Measurements from ENCODE around the gene PTDSS2. TPM values are rescaled to one million over a fixed set of nuclear protein-coding genes. Genes with fewer than 3 reads are reported as not detected.

The PTDSS2 gene
- total and polyA plus RNA-seq, 10 of the 15 experiments (the other 5 are each of a cell fraction or from before 2014, with no cell fraction given) = 0.39 to 21.1 (median 10.8) TPM

DNA sequence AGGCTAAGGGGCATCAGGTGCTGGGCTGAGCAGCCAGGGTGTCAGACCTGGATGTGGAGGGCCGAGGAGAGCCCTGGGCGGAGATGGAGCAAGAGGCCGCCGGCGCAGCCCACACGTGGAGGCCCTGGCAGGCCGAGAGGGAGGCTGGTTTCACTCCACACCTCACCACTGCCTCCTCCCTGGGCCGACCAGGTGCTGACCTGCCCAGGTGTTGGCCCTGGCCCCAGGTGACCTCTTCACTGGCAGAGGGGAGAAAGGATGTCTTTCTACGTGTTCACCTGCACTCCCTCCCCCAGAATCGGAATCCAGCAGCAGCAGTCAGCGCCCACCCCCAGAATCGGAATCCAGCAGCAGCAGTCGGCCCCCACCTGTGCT lies 9.0 kb upstream of the PTDSS2 start:
- peak overlapping the region; percentile 86 for H3K4me2 ChIP-seq (ENCODE audit: control insufficient read depth, insufficient read depth)
- ChIA-PET POLR2A (interaction anchor here (0.8 to 1.5 kb wide), 2 partner anchors 16 to 232 kb away, joined by 3 read pairs; no protein-coding TSS in a partner anchor), CTCF (interaction anchor here (1.3 to 4.9 kb wide), 2 partner anchors 8 to 76 kb away, joined by 4 to 34 read pairs; partner anchors contain the start of gene PTDSS2), RAD21 (ENCODE audit: unreplicated experiment) (interaction anchor here (0.9 to 1.1 kb wide), 2 partner anchors 9 to 34 kb away, joined by 3 read pairs; partner anchors contain the start of gene PTDSS2), SMC1A (ENCODE audit: uncharacterized antibody, unreplicated experiment) (interaction anchor here (0.9 kb wide), 1 partner anchor 34 kb away, joined by 3 read pairs; no protein-coding TSS in a partner anchor)
- DNase-seq (ENCODE audit: low read depth, low spot score) = no peak
- no peaks in the 10 kb centered on the region; a peak in 1 of 4 replicates for H3K36me3 ChIP-seq (ENCODE audit: control insufficient read depth in 2 of 2, insufficient read depth in 2 of 2, low read length in 1 of 2)
- TF ChIP-seq ZBED1 (IDR thresholded peaks at IDR 0.05; ENCODE audit: borderline replicate concordance) = no peak
- no peak for TF ChIP-seq ETV6 (conservative IDR thresholded peaks at IDR 0.05 in 1 of 2, IDR thresholded peaks at IDR 0.05 in 1 of 2; ENCODE audit: borderline replicate concordance in 1 of 2, low read depth in 1 of 2)
- TF ChIP-seq, protein P1, sequence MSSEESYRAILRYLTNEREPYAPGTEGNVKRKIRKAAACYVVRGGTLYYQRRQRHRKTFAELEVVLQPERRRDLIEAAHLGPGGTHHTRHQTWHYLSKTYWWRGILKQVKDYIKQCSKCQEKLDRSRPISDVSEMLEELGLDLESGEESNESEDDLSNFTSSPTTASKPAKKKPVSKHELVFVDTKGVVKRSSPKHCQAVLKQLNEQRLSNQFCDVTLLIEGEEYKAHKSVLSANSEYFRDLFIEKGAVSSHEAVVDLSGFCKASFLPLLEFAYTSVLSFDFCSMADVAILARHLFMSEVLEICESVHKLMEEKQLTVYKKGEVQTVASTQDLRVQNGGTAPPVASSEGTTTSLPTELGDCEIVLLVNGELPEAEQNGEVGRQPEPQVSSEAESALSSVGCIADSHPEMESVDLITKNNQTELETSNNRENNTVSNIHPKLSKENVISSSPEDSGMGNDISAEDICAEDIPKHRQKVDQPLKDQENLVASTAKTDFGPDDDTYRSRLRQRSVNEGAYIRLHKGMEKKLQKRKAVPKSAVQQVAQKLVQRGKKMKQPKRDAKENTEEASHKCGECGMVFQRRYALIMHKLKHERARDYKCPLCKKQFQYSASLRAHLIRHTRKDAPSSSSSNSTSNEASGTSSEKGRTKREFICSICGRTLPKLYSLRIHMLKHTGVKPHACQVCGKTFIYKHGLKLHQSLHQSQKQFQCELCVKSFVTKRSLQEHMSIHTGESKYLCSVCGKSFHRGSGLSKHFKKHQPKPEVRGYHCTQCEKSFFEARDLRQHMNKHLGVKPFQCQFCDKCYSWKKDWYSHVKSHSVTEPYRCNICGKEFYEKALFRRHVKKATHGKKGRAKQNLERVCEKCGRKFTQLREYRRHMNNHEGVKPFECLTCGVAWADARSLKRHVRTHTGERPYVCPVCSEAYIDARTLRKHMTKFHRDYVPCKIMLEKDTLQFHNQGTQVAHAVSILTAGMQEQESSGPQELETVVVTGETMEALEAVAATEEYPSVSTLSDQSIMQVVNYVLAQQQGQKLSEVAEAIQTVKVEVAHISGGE (CRISPR knock-in tag; IDR thresholded peaks at IDR 0.05) = no peak
- no peak for TF ChIP-seq POLR2AphosphoS5 (IDR thresholded peaks at IDR 0.05; ENCODE audit: low read length)
- no peak for TF ChIP-seq GABPA (IDR thresholded peaks at IDR 0.05; ENCODE audit: low read depth)
- TF ChIP-seq CREM (IDR thresholded peaks at IDR 0.05; ENCODE audit: low read depth) = no peak
- TF ChIP-seq, protein P2, sequence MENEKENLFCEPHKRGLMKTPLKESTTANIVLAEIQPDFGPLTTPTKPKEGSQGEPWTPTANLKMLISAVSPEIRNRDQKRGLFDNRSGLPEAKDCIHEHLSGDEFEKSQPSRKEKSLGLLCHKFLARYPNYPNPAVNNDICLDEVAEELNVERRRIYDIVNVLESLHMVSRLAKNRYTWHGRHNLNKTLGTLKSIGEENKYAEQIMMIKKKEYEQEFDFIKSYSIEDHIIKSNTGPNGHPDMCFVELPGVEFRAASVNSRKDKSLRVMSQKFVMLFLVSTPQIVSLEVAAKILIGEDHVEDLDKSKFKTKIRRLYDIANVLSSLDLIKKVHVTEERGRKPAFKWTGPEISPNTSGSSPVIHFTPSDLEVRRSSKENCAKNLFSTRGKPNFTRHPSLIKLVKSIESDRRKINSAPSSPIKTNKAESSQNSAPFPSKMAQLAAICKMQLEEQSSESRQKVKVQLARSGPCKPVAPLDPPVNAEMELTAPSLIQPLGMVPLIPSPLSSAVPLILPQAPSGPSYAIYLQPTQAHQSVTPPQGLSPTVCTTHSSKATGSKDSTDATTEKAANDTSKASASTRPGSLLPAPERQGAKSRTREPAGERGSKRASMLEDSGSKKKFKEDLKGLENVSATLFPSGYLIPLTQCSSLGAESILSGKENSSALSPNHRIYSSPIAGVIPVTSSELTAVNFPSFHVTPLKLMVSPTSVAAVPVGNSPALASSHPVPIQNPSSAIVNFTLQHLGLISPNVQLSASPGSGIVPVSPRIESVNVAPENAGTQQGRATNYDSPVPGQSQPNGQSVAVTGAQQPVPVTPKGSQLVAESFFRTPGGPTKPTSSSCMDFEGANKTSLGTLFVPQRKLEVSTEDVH (IDR thresholded peaks at IDR 0.05; ENCODE audit: low read depth, partially characterized antibody) = no peak
- no peak for TF ChIP-seq BMI1 (IDR thresholded peaks at IDR 0.05; ENCODE audit: borderline replicate concordance)
- TF ChIP-seq CBFB (IDR thresholded peaks at IDR 0.05; ENCODE audit: low read depth) = no peak
- TF ChIP-seq HDGF (IDR thresholded peaks at IDR 0.05) = no peak
- TF ChIP-seq, protein P3, sequence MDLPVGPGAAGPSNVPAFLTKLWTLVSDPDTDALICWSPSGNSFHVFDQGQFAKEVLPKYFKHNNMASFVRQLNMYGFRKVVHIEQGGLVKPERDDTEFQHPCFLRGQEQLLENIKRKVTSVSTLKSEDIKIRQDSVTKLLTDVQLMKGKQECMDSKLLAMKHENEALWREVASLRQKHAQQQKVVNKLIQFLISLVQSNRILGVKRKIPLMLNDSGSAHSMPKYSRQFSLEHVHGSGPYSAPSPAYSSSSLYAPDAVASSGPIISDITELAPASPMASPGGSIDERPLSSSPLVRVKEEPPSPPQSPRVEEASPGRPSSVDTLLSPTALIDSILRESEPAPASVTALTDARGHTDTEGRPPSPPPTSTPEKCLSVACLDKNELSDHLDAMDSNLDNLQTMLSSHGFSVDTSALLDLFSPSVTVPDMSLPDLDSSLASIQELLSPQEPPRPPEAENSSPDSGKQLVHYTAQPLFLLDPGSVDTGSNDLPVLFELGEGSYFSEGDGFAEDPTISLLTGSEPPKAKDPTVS (IDR thresholded peaks at IDR 0.05; ENCODE audit: low read depth, low read length) = no peak
- no peak for TF ChIP-seq POU2F2 (IDR thresholded peaks at IDR 0.05; ENCODE audit: borderline replicate concordance, low read depth, low read length)
- TF ChIP-seq CHD2 (IDR thresholded peaks at IDR 0.05; ENCODE audit: borderline replicate concordance, low read depth, low read length) = no peak
- no peak for TF ChIP-seq SRF (IDR thresholded peaks at IDR 0.05; ENCODE audit: low read depth in 2 of 2, low read length in 2 of 2)
- no peak for ATAC-seq
- in situ Hi-C loops (cut with MboI) (no loop called here), intact Hi-C loops (cut with micrococcal nuclease; ENCODE audit: unreplicated experiment) (loop anchor here (10.0 kb wide), 2 partner anchors 136 to 236 kb away; partner anchors contain the start of genes BET1L, IFITM2 and RIC8A)
- peak overlapping the region; percentile 70 for H3K9ac ChIP-seq (ENCODE audit: control insufficient read depth, insufficient read depth, low read length)
- 73% methylated on average over 13 of the region's 13 CpGs for WGBS (ENCODE audit: insufficient coverage, insufficient replicate concordance, low lambda C conversion rate, missing lambda C conversion rate)
- peaks cover 10% of the 10 kb centered on the region for H3K79me2 ChIP-seq (ENCODE audit: control insufficient read depth, insufficient read depth, low read length)
- H4K20me1 ChIP-seq (ENCODE audit: control insufficient read depth, insufficient read depth) = no peaks in the 10 kb centered on the region
- H3K27ac ChIP-seq (ENCODE audit: control insufficient read depth, insufficient read depth) = no peak overlapping the region; the same call in 1 of the 2 replicates
- H2AFZ ChIP-seq (ENCODE audit: control insufficient read depth, low read depth, low read length) = no peak overlapping the region
- H3K9me3 ChIP-seq (replicated peaks; ENCODE audit: control insufficient read depth, insufficient read depth, low read length) = no peaks in the 10 kb centered on the region
- H3K4me1 ChIP-seq (ENCODE audit: control insufficient read depth, insufficient read depth, low read length) = peaks cover 12% of the 10 kb centered on the region
- no TSS peak for BruUV-seq (replicated peaks)
- H3K27me3 ChIP-seq (replicated peaks in 1 of 2; ENCODE audit: control insufficient read depth in 2 of 2, insufficient read depth in 2 of 2, low read length in 1 of 2) = no peaks in the 10 kb centered on the region
- no peak for FAIRE-seq
- peak overlapping the region; percentile 78 for H3K4me3 ChIP-seq

All from GM12878 (cell line).